H9 (cell line): ENCODE results near the gene KRT35. TPM values are rescaled to one million over a fixed set of nuclear protein-coding genes. Genes with fewer than 3 reads are reported as not detected.

Source experiments
- DNase-seq: peaks from one replicate; pipeline ENCODE4 v3.0.0-alpha.2; 2017
- H2AFZ ChIP-seq: one replicate; pipeline ENCODE4 v1.6.1; 2013; ENCODE audit warnings: mild to moderate bottlenecking, low read length, control low read depth, moderate library complexity
- H2AK5ac ChIP-seq: 2 replicates; pipeline ENCODE4 v1.6.1; 2013; ENCODE audit warnings: low read length, control low read depth, mixed read lengths; ENCODE audit not compliant: insufficient read length
- H2BK120ac ChIP-seq: one replicate; pipeline ENCODE4 v1.6.1; 2013; ENCODE audit warnings: low read depth, mild to moderate bottlenecking, low read length, control low read depth, inconsistent platforms; ENCODE audit not compliant: poor library complexity, severe bottlenecking
- H2BK12ac ChIP-seq: 2 replicates; pipeline ENCODE4 v1.6.1; 2013; ENCODE audit warnings: low read length, control low read depth, mixed read lengths, low read depth; ENCODE audit not compliant: insufficient read length
- H2BK15ac ChIP-seq: 2 replicates; pipeline ENCODE4 v1.6.1; 2013; ENCODE audit warnings: low read depth, low read length, control low read depth
- H2BK20ac ChIP-seq: one replicate; pipeline ENCODE4 v1.6.1; 2013; ENCODE audit warnings: low read depth, mild to moderate bottlenecking, low read length, control low read depth, inconsistent platforms; ENCODE audit not compliant: poor library complexity, severe bottlenecking
- H2BK5ac ChIP-seq: 2 replicates; pipeline ENCODE4 v1.6.1; 2013; ENCODE audit warnings: low read length, control low read depth, mixed read lengths; ENCODE audit not compliant: insufficient read length
- H3K14ac ChIP-seq: 2 replicates; pipeline ENCODE4 v1.6.1; 2013; ENCODE audit warnings: low read length, control low read depth; ENCODE audit not compliant: insufficient read depth
- H3K18ac ChIP-seq: 2 replicates; pipeline ENCODE4 v1.6.1; 2013; ENCODE audit warnings: low read depth, mild to moderate bottlenecking, mixed read lengths, low read length, control low read depth; ENCODE audit not compliant: insufficient read length
- H3K23ac ChIP-seq: 2 replicates; pipeline ENCODE4 v1.6.1; 2013; ENCODE audit warnings: low read length, control low read depth, mixed read lengths, low read depth; ENCODE audit not compliant: insufficient read length
- H3K23me2 ChIP-seq: 2 replicates; pipeline ENCODE4 v1.6.1; 2013; ENCODE audit warnings: low read depth, mild to moderate bottlenecking, mixed read lengths, low read length, control low read depth; ENCODE audit not compliant: insufficient read length, poor library complexity, severe bottlenecking
- H3K27ac ChIP-seq: 2 replicates; pipeline ENCODE4 v1.5.1; 2013; ENCODE audit warnings: low read length, control low read depth, mixed read lengths, low read depth; ENCODE audit not compliant: insufficient read length
- H3K27me3 ChIP-seq: 2 replicates; pipeline ENCODE4 v1.6.1; 2013; ENCODE audit warnings: low read length, control low read depth, inconsistent platforms; ENCODE audit not compliant: insufficient read depth
- H3K4ac ChIP-seq: 2 replicates; pipeline ENCODE4 v1.6.1; 2013; ENCODE audit warnings: low read depth, mild to moderate bottlenecking, control low read depth, inconsistent platforms, low read length, moderate library complexity
- H3K4me1 ChIP-seq: 2 replicates; pipeline ENCODE4 v1.6.1; 2013; ENCODE audit warnings: low read length, control low read depth, inconsistent platforms; ENCODE audit not compliant: insufficient read depth
- H3K4me2 ChIP-seq: 2 replicates; pipeline ENCODE4 v1.6.1; 2013; ENCODE audit warnings: low read length, control low read depth, mixed read lengths; ENCODE audit not compliant: insufficient read length, insufficient read depth
- H3K56ac ChIP-seq: 2 replicates; pipeline ENCODE4 v1.6.1; 2013; ENCODE audit warnings: low read depth, mild to moderate bottlenecking, mixed read lengths, low read length, control low read depth; ENCODE audit not compliant: insufficient read length
- H3K79me1 ChIP-seq: 2 replicates; pipeline ENCODE4 v1.6.1; 2013; ENCODE audit warnings: low read depth, mild to moderate bottlenecking, moderate library complexity, low read length, control low read depth, inconsistent platforms; ENCODE audit not compliant: insufficient read depth, poor library complexity, severe bottlenecking
- H3K79me2 ChIP-seq: 2 replicates; pipeline ENCODE4 v1.6.1; 2013; ENCODE audit warnings: low read length, control low read depth, inconsistent platforms; ENCODE audit not compliant: insufficient read depth
- H3K9ac ChIP-seq: 2 replicates; pipeline ENCODE4 v1.6.1; 2013; ENCODE audit warnings: low read length, control low read depth, mixed read lengths; ENCODE audit not compliant: insufficient read length; ENCODE audit errors: extremely low read depth
- H3K9me3 ChIP-seq: one replicate; pipeline ENCODE4 v1.6.1; 2013; ENCODE audit warnings: low read depth, low read length, inconsistent platforms; ENCODE audit not compliant: control insufficient read depth
- H3T11ph ChIP-seq: one replicate; pipeline ENCODE4 v1.6.1; 2013; ENCODE audit warnings: mild to moderate bottlenecking, low read length, control low read depth, inconsistent platforms
- H4K20me1 ChIP-seq: one replicate; pipeline ENCODE4 v1.6.1; 2013; ENCODE audit not compliant: control insufficient read depth, insufficient read length, insufficient read depth
- H4K5ac ChIP-seq: 2 replicates; pipeline ENCODE4 v1.6.1; 2013; ENCODE audit warnings: low read depth, mild to moderate bottlenecking, mixed read lengths, low read length, control low read depth; ENCODE audit not compliant: insufficient read length
- H4K8ac ChIP-seq: replicated peaks from 2 replicates; pipeline ENCODE4 v1.6.1; 2013; ENCODE audit warnings: low read length, control low read depth, mixed read lengths, low read depth; ENCODE audit not compliant: insufficient read length
- H4K91ac ChIP-seq: 2 replicates; pipeline ENCODE4 v1.6.1; 2013; ENCODE audit warnings: low read depth, mild to moderate bottlenecking, moderate library complexity, mixed read lengths, low read length, control low read depth; ENCODE audit not compliant: insufficient read length
- H3K27ac Mint-ChIP-seq, 3 experiments: 2 replicates in 2 of 3; 3 replicates in 1 of 3; pipeline ENCODE4 v1.8.0; 2020 to 2021; ENCODE audit warnings: mixed read lengths in 3 of 3, mild to moderate bottlenecking in 1 of 3, moderate library complexity in 1 of 3
- H3K27me3 Mint-ChIP-seq: 2 replicates; pipeline ENCODE4 v1.8.0; 2021; ENCODE audit warnings: low read depth, mild to moderate bottlenecking, moderate library complexity, mixed read lengths
- H3K36me3 Mint-ChIP-seq, 3 experiments: 2 replicates in 2 of 3; 3 replicates in 1 of 3; pipeline ENCODE4 v1.8.0; 2020 to 2021; ENCODE audit warnings: low read depth in 3 of 3, mixed read lengths in 3 of 3; ENCODE audit not compliant: insufficient read depth in 1 of 3
- H3K4me1 Mint-ChIP-seq, 2 experiments: 2 replicates each; pipeline ENCODE4 v1.8.0; 2020; ENCODE audit warnings: mixed read lengths in 2 of 2
- H3K4me3 Mint-ChIP-seq, 2 experiments: 2 replicates in 1 of 2; 3 replicates in 1 of 2; pipeline ENCODE4 v1.8.0; 2020 to 2021; ENCODE audit warnings: mild to moderate bottlenecking in 2 of 2, mixed read lengths in 2 of 2, moderate library complexity in 1 of 2
- H3K9me3 Mint-ChIP-seq, 2 experiments: 2 replicates in 1 of 2; 3 replicates in 1 of 2; pipeline ENCODE4 v1.8.0; 2020; ENCODE audit warnings: mild to moderate bottlenecking in 2 of 2, mixed read lengths in 2 of 2, moderate library complexity in 1 of 2
- WGBS: extraction: QIAGEN DNeasy Blood & Tissue Kit; methylation state at CpG from one replicate; pipeline ENCODE4 v1.1.7; 2013; ENCODE audit warnings: missing lambda C conversion rate, low lambda C conversion rate, mixed read lengths; ENCODE audit not compliant: insufficient read length; ENCODE audit errors: extremely low coverage; 5-methylcytosine and 5-hydroxymethylcytosine counted together
- total RNA-seq: library from RNA; stranded (reverse); gene quantifications from 2 replicates; pipeline ENCODE4 v1.2.1, GENCODE V29; 2021
- TF ChIP-seq, protein P1 (sequence below): fragments of 200-600 bp; sonication (generic); conservative IDR thresholded peaks from 3 replicates; pipeline ENCODE4 v1.8.0; 2021; ENCODE audit warnings: antibody characterized with exemption, mild to moderate bottlenecking

The KRT35 gene
- total RNA-seq, 1 experiment from 2014 or later, result not detected

DNA sequence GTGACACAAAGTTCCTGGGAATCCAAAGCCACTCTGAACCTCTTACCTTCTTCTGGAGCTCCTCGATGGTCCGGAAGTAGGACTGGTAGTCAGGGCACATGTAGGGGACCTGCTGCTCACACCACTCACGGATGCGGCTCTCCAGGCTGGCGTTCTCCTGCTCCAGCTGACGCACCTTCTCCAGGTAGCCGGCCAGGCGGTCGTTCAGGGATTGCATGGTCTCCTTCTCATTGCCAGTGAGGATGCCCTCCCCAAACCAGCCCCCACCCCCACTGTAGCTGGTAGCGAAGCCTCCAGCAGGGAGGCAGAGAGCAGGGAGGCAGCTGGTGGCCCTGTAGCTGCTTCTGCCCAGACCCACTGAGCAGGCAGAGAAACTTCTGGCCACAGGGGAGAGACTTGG, 370 bp downstream of the KRT35 start:
- Histone ChIP-seq H3K9ac (no peak overlapping the region), H3K79me1 (no peaks in the 10 kb centered on the region), H3K79me2 (no peaks in the 10 kb centered on the region), H2AFZ (no peak overlapping the region), H4K91ac (no peak overlapping the region), H3K27ac (no peak overlapping the region), H4K5ac (no peak overlapping the region), H3K23me2 (no peaks in the 10 kb centered on the region), H4K20me1 (no peaks in the 10 kb centered on the region), H4K8ac (no peak overlapping the region), H3K27me3 (no peaks in the 10 kb centered on the region), H2BK12ac (no peak overlapping the region), H3T11ph (no peak overlapping the region), H3K9me3 (no peaks in the 10 kb centered on the region), H3K56ac (no peak overlapping the region), H3K4me1 (no peaks in the 10 kb centered on the region), H2BK5ac (no peak overlapping the region), H3K4ac (no peak overlapping the region), H3K23ac (no peak overlapping the region), H2BK20ac (no peak overlapping the region), H2BK120ac (no peak overlapping the region), H2BK15ac (no peak overlapping the region), H3K14ac (no peak overlapping the region), H3K18ac (no peak overlapping the region), H2AK5ac (no peak overlapping the region), H3K4me2 (no peak overlapping the region)
- Mint-ChIP-seq H3K4me1 (peaks cover 0 to 8% of the 10 kb centered on the region in 2 experiments; a peak in 3 of 4 replicates), H3K27ac (no peak overlapping the region), H3K4me3 (no peak overlapping the region), H3K36me3 (no peaks in the 10 kb centered on the region), H3K9me3 (no peaks in the 10 kb centered on the region), H3K27me3 (peaks cover 4% of the 10 kb centered on the region)
- TF ChIP-seq, protein P1, sequence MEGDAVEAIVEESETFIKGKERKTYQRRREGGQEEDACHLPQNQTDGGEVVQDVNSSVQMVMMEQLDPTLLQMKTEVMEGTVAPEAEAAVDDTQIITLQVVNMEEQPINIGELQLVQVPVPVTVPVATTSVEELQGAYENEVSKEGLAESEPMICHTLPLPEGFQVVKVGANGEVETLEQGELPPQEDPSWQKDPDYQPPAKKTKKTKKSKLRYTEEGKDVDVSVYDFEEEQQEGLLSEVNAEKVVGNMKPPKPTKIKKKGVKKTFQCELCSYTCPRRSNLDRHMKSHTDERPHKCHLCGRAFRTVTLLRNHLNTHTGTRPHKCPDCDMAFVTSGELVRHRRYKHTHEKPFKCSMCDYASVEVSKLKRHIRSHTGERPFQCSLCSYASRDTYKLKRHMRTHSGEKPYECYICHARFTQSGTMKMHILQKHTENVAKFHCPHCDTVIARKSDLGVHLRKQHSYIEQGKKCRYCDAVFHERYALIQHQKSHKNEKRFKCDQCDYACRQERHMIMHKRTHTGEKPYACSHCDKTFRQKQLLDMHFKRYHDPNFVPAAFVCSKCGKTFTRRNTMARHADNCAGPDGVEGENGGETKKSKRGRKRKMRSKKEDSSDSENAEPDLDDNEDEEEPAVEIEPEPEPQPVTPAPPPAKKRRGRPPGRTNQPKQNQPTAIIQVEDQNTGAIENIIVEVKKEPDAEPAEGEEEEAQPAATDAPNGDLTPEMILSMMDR, result no peak
- WGBS, result no CpG with 5 or more reads among the region's 10 CpGs
- no peak for DNase-seq
